Skin epidermis (tissue), 12 donors: ENCODE data around the gene IDI2.

Experiments used
- H3K27ac ChIP-seq, 21 experiments: fragments of 200-600 bp; sonication (generic) in 11 of 21; one replicate each; pipeline ENCODE4 v1.5.0; 2020; ENCODE audit warnings: mild to moderate bottlenecking in 3 of 21, inconsistent platforms in 2 of 21, moderate library complexity in 2 of 21
- H3K4me3 ChIP-seq, 7 experiments: fragments of 200-600 bp; sonication (generic) in 2 of 7; one replicate each; pipeline ENCODE4 v1.5.0; 2020; ENCODE audit warnings: inconsistent platforms in 2 of 7, mild to moderate bottlenecking in 2 of 7, moderate library complexity in 1 of 7

The IDI2 gene

DNA sequence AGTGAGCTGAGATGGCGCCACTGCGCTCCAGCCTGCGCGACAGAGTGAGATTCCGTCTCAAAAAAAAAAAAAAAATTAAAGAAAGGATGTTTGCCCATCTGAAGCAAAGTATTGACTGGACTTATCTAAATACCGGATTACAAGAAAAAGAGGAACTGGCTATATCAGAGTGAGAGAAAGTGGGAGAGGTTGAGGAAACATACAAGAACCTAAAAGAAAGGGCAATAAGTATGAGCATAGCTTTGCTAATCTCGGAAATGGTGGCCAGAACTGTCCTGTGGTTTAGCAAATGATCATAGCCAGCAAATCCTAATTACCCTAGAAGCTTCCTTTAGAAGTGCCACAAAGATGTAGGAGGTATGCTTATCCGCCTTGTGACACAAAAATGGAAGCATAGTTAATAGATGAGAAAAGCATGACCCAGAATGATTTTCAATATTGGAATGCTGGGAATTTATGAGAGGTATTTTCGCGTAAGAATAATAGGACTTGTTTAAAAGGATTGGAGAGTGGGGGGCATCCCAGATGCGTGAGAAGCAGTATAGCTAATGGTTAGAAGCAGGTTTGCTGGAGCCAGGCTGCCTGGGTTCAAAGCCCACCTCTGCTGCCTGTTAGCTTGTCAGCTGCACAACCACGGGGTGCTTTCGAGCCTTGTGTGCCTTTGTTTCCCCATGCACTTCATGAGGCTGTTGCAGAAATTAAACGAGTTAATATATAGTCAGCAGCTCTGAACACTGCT is 38.6 kb downstream of the IDI2 start:
- Histone ChIP-seq H3K27ac (peak overlapping the region in 19 of 21 experiments; percentile 93 to 99 (median 97)), H3K4me3 (peak overlapping the region; percentile 77 to 100 (median 93))

DNA sequence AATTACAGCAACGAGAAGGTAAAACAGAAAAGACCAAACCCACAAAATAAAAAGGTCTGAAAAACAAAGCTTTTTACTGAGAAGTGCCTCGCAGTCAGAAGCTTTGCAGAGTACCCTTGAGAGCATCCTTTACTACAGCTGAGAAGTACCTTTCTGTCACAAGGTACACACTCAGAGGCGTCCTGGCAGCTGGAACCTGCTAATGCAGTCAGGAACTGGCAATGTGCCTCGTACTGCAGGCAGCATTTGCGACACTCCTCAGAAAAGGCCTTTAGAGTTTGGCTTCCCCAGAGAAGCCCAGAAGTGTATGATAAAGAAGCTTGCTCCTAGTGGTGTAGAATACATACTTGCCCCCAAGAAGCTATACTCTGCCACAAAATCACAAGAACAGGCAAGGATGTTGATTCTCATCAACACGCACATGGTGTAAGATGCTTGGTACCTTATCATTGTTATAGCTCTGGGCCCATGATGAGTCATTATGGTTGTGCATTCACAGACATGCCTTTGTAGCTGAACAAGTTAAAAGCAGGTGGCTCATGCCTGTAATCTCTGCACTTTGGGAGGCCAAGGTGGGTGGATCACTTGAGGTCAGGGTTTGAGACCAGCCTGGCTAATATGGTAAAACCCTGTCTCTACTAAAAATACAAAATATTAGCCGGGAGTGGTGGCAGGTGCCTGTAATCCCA is 39.4 kb downstream of the IDI2 start:
- H3K4me3 ChIP-seq: no peak overlapping the region
- H3K27ac ChIP-seq: peak overlapping the region in 6 of 21 experiments; percentile 14 to 98 (median 94)

DNA sequence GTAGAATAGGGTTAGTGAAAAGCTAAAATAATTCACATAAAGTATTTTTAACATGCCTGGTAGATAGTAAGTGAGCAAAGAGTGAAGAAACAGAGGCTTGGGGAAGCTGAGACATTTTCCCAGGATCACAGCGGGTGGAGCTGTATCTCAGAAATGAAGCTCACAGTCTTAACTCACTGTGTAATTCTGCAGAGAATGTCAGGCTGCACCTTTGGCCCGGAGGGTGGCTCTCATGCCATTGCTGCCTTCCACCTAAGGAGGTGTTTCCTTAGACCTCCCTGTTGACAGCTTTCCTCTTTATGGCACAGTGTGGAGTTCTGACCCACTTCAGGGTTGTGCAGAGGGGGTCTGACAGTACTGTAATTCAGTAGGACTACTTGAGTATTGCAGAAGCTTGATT is 40.3 kb downstream of the IDI2 start:
- Histone ChIP-seq H3K4me3 (no peak overlapping the region), H3K27ac (no peak overlapping the region)

DNA sequence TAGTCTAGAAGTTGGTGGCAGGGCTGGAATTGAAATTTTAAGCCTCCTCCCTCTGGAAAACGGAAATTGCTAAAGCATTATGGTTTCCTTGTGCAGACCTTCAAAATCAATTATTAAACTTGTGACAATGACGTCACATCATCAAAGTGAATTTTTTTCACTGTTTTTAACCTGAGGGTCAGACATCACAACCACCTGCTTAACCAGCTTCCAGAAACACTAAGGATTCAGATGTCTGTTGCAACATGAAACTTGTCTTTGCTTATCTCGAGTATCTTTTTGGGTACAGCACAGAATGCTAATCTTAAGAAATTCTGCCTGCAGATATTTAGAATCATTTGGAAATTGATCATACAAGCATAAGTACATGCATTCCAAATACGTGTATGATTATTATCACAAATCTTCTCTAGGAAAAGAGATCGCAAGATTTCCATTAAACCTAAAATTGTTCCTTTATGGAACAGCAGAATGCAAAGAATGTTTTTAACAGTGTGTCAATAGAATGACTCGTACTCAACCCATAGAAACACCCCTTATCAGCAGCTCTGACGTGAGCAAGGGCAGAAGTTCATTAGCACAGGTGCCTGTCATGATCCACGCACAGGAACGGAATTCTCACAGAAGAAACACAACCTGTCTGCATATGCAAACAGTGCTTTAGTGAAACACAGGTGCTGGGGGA is 41.5 kb downstream of the IDI2 start:
- Histone ChIP-seq H3K4me3 (no peak overlapping the region), H3K27ac (no peak overlapping the region)

DNA sequence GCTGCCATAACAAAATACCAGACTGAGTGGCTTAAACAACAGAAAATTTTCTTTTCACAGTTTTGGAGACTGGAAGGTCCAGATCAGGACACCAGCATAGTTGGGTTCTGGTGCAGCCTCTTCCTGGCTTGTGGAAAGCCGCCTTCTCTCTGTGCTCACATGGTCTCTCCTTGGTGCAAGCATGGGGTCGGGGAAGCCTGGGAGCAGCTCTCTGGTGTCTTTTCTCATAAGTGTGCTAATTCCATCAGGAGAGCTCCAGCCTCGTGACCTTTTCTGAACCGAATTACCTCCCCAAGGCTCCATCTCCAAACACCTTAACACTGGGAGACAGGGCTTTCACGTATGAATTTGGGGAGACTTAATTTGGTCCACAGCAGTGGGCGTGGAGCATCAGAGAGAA is 42.3 kb downstream of the IDI2 start:
- Histone ChIP-seq H3K27ac (no peak overlapping the region), H3K4me3 (no peak overlapping the region)

DNA sequence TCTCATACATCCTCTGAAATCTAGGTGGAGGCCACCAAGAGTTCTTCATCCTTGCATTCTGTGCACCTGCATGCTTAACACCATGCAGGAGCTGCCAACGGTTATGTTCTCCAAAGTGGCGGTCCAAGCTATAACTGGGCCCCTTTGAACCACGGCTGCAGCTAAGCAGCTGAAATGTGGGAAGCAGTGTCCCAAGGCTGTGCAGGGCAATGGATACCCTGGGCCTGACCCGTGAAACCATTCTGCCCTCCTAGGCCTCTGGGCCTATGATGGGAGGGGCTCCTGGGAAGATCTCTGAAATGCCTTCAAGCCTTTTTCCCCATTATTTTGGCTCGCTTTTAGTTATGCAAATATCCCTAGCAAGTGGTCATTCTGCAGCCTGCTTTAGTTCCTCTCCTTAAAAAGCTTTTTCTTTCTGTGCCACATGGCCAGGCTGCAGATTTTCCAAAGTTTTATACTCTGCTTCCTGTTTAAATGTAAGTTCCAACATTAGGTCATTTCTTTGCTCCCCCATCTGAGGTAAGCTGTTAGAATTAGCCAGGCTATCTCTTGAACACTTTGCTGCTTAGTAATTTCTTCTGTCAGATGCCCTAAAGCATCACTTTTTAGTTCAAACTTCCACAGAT is 45.1 kb downstream of the IDI2 start:
- H3K4me3 ChIP-seq: no peak overlapping the region
- H3K27ac ChIP-seq: no peak overlapping the region

DNA sequence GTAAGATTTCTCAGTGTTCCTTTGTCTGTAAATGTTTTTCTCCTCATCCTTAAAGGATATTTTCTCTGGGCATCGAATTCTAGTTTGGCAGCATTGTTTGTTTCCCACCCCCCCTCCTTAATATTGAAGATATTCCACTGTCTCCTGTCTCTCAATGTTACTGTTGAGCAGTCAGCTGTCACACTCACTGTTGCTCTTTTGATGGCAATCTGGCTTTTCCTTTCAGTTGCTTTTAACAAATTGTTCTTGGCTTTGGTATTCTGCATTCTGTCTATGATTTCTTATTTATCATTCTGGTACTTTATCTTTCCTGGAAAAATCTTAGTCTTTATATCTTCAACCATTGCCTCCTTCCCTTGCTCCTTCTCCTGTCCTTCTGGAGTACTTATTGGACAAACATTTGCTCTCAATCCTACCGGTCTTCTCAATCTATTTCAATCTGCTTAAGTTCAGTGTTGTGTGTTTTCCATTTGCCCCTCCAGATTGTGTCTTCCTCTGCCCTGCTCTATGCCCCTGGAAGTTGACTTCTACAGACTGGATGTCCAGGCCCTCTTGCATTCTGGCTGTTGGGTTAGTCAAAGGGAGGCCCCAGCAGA is 46.7 kb downstream of the IDI2 start:
- Histone ChIP-seq H3K27ac (no peak overlapping the region), H3K4me3 (no peak overlapping the region)

DNA sequence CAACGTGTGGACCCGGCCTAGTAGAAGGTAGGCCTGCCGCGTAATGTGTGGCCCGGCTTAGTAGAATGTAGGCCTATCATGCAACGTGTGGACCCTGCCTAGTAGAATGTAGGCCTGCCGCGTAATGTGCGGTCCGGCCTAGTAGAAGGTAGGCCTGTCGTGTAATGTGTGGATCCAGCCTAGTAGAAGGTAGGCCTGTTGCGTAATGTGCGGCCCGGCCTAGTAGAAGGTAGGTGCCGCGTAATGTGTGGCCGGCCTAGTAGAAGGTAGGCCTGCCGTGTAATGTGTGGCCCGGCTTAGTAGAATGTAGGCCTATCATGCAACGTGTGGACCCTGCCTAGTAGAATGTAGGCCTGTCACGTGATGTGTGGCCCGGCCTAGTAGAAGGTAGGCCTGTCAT is 49.3 kb downstream of the IDI2 start:
- no peak overlapping the region for H3K27ac ChIP-seq
- H3K4me3 ChIP-seq: no peak overlapping the region

DNA sequence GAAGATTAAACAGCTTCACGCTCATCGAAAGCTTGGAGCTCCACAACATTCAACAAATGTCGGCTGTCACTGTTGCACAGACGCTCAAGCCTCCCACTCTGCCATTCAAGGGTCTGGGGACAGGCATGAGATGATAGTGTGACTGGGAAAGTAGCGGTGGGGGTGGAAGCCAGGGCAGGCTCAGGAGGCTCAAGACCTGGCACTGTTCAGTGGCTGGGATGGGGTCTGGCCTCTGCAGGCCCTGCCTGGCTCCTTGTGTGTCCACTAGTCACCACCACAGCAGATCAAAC is 50.9 kb downstream of the IDI2 start:
- Histone ChIP-seq H3K4me3 (no peak overlapping the region), H3K27ac (no peak overlapping the region)

DNA sequence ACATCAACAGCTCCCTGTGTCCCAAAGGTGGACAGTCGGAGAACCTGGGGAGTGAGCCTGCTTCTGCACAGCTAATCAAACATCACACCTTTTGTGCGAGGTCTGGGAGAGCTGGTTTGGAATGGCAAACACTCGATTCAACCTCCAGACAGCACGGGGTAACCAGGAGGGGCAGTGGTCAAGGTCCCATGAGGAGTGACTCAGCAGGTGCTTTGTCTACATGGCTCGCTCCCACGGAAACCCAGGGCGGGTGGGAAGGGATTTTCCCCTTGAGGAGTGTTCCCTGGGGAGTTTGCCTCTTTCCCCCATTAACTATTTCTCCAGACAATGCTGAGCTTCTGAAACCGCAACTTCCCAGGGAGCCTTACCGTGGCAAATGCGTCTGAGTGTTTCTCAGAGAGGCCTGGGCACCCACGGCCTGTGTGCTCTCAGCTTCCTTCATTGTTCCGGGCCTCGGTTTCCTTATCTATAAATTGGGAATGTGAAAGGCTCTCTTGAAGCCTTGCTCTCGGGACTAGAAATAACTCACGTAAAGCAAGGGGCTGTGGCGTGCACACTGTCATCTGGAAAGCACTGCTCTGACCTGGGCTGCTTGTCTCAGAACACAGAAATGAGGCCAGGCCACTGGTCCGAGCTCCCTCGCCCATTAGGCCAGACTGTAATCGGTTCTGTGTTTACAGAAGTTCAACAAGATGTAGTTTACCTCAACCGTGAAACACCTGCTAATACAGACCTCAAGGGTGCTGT is 51.4 kb downstream of the IDI2 start:
- no peak overlapping the region for H3K4me3 ChIP-seq
- H3K27ac ChIP-seq: no peak overlapping the region

DNA sequence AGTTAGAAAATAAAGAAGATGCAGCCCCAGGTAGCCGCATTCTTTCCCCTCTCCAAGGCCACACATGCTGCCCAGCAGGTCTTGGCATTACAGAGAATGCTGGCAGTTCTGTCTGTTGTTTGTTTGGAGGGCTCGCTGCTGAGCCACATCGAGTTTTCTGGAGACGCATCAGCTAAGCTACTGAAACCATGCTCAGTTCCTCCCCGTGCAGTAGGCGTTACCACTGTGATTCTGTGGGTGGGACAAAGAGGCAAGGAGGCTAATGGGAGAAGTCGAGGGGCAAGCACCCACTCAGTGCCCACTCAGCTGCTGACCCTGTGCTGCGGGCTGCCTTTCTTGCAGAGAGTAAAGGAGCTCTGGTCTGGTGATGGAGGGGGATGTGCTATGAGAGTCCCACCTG is 52.9 kb downstream of the IDI2 start:
- no peak overlapping the region for H3K27ac ChIP-seq
- H3K4me3 ChIP-seq: no peak overlapping the region

DNA sequence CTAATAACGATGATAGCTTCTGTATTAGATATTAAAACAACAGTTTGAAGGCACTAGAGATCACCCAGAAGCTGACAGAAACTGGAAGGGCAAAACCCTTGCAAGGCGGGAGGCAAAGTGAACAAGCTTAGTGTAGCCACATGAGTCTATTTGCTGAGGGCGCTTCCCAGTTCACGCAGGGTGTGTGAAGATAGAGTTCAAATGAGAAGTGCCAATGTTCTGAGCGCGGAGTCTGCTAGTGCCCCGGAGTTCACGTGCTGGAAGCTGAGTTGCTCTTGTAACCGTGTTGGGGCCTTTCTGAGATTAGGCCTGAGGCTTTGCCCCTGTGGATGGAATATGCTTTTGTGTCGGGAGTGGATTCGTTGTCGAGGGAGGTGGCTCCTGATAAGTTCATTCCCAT is 54.0 kb downstream of the IDI2 start:
- Histone ChIP-seq H3K4me3 (no peak overlapping the region), H3K27ac (peak overlapping the region in 2 of 21 experiments; percentile 26 to 30)

DNA sequence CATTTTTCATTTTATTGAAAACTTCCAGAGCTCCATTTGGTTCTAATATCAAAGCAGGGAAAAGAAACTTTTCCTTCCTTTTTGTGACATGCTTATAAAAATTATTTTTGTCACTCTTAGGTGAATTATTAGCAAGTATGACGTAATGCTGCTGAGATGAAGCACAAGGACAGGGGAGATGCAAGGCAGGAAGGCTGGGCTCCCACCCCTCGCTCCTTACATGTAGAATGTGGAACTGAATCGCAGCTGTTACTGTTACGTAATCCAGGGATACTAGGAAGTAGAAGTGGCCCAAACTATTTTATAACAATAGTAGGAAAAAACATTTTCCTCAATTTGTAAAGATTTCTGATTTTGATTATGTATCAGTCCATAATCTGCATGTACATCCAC is 54.5 kb downstream of the IDI2 start:
- Histone ChIP-seq H3K4me3 (no peak overlapping the region), H3K27ac (peak overlapping the region in 2 of 21 experiments; percentile 21 to 26)

DNA sequence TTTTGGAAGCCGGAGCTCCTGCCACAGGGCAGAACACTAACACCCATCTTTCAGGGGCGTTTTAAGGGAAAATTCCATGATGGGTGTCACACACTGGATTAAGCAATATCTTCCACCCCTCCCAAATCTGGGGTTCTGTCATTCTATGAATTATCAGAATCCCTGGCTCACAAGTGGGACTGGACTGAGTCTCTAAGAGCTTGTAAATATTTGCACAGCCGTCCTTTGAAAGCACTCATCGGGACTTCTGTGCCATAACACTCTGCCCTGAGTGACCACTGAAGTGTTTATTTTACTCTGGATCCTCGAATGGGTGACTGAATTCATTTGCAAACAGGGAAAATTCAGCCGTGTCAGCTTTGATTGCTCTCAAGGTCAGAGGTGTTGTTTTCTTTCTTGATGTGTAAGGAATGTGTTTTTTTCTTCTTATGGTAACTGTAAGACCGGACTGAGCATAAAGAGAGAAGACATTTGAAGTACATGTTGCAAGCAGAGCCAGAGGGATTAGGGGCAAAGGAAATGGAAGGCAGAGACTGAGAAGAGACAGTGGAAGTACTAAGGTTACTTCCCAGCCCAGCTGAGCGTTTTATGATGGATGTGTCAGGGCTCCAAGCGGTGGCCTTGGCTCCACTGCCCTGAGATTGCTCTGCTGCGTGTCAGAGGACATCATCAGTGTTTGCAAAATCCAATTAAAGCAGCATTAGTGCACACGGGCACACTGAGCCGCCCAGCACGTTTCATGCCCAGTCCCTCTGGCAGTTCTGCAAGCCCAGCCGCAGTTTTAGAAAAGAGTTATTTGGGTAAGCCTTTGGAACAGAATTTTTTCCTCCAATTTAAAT is 55.1 kb downstream of the IDI2 start:
- Histone ChIP-seq H3K4me3 (no peak overlapping the region), H3K27ac (peak overlapping the region in 3 of 21 experiments; percentile 8 to 26 (median 21))

DNA sequence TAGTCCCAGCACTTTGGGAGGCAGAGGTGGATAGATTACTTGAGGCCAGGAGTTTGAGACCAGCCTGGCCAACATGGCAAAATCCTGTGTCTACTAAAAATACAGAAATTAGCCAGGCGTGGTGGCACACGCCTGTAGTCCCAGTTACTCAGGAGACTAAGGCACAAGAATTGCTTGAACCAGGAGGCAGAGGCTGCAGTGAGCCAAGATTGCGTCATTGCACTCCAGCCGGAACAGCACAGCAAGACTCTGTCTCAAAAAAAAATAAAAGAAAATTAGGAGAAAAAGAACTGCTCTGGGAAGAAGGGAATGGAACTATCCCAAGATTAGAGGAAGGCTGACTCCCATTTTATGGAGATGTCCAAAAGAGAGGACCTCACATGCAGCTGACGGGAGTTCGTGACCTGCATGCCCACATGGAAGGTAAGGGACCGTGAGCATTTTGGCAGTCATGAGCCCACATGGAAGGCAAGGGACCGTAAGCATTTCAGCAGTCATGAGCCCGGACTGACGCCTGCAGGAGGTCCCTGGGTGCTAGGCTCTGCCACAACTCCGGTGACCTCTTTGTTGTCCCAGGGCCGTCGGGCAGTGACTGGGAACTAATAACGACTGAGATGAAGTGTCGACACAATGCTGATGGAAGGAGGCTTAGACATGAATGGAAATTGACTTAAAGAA is 56.0 kb downstream of the IDI2 start:
- H3K27ac ChIP-seq: no peak overlapping the region
- H3K4me3 ChIP-seq: no peak overlapping the region
